ENCODE results near the gene CD6. TPM values are rescaled to one million over a fixed set of nuclear protein-coding genes. Genes with fewer than 3 reads are reported as not detected.

CD6 gene
- total and polyA plus RNA-seq, 2 experiments from 2014 or later = 4.2 TPM; not detected in 1

DNA sequence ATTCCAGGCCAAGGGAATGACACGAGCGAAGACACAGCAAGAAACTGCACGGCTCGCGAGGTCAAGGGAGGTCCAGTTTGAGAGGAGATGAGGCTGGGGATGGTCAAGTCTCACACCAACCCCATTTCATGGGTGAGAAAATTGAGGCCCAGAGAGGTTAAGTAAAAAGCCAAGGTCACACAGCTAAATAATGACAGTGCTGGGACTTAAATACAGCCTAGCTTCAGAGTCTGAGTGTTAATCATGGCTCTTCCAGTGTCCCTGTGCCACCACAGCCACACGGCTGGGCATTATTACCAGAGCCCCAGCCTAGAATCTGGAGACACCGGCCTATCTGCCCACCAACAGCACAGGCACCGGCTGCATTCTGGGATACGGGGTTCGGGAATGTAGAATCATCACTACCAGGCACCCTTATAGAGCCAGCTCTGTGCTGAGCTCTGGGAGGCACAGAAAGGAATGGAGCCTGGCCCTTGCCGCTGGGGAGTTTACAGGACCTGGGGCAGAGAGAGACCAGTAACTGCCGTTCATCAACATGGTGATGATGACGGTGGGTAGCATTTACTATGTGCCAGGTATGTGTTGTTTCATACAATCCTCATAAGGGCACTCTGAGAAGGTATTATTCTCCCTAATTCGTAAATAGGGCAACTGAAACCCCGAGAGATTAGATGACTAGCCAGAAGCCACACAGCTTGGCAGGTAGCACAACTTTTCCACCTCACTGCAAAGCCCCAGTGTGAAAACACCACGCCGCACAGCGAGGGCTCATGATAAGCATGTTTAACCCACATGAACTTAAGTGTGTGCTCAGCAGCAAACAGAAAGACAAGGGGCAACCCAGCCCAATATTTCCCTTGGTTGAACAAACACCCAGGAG is 51.8 kb downstream of the CD6 start:
- DNase-seq (ENCODE audit: low read depth in 1 of 2, low spot score in 1 of 2) = no peak
- TF ChIP-seq, protein P1, sequence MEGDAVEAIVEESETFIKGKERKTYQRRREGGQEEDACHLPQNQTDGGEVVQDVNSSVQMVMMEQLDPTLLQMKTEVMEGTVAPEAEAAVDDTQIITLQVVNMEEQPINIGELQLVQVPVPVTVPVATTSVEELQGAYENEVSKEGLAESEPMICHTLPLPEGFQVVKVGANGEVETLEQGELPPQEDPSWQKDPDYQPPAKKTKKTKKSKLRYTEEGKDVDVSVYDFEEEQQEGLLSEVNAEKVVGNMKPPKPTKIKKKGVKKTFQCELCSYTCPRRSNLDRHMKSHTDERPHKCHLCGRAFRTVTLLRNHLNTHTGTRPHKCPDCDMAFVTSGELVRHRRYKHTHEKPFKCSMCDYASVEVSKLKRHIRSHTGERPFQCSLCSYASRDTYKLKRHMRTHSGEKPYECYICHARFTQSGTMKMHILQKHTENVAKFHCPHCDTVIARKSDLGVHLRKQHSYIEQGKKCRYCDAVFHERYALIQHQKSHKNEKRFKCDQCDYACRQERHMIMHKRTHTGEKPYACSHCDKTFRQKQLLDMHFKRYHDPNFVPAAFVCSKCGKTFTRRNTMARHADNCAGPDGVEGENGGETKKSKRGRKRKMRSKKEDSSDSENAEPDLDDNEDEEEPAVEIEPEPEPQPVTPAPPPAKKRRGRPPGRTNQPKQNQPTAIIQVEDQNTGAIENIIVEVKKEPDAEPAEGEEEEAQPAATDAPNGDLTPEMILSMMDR (IDR thresholded peaks at IDR 0.05; ENCODE audit: low read depth, low read length) = no peak
- Histone ChIP-seq H3K36me3 (no peaks in the 10 kb centered on the region), H3K9me3 (ENCODE audit: low read depth) (no peaks in the 10 kb centered on the region), H3K27ac (no peak overlapping the region), H3K4me1 (ENCODE audit: low read depth) (peaks cover 12% of the 10 kb centered on the region), H3K4me3 (no peak overlapping the region), H3K27me3 (peaks cover 17% of the 10 kb centered on the region)

DNA sequence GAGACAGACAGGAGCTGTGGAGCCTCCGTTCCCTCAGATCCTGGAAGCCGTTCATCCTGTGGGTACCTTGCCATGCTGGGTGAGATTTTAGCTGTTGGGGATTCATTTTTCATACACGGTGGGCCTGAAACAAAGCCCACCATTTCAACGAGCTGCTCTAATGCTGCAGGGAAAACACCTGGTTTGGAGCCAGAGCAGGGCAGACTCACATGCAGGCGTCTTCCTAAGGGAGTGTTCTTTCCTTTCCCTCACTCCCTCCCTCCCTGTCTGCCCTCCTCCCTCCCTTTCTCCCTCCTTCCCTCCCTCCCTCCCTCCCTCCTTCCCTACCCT is 52.5 kb downstream of the CD6 start:
- H3K9me3 ChIP-seq (ENCODE audit: low read depth) = no peaks in the 10 kb centered on the region
- H3K27ac ChIP-seq = no peak overlapping the region
- DNase-seq (ENCODE audit: low read depth in 1 of 2, low spot score in 1 of 2) = no peak
- H3K4me3 ChIP-seq = no peak overlapping the region
- TF ChIP-seq, protein P1 (IDR thresholded peaks at IDR 0.05; ENCODE audit: low read depth, low read length) = no peak
- H3K27me3 ChIP-seq = peaks cover 17% of the 10 kb centered on the region
- no peaks in the 10 kb centered on the region for H3K36me3 ChIP-seq
- H3K4me1 ChIP-seq (ENCODE audit: low read depth) = peaks cover 12% of the 10 kb centered on the region

DNA sequence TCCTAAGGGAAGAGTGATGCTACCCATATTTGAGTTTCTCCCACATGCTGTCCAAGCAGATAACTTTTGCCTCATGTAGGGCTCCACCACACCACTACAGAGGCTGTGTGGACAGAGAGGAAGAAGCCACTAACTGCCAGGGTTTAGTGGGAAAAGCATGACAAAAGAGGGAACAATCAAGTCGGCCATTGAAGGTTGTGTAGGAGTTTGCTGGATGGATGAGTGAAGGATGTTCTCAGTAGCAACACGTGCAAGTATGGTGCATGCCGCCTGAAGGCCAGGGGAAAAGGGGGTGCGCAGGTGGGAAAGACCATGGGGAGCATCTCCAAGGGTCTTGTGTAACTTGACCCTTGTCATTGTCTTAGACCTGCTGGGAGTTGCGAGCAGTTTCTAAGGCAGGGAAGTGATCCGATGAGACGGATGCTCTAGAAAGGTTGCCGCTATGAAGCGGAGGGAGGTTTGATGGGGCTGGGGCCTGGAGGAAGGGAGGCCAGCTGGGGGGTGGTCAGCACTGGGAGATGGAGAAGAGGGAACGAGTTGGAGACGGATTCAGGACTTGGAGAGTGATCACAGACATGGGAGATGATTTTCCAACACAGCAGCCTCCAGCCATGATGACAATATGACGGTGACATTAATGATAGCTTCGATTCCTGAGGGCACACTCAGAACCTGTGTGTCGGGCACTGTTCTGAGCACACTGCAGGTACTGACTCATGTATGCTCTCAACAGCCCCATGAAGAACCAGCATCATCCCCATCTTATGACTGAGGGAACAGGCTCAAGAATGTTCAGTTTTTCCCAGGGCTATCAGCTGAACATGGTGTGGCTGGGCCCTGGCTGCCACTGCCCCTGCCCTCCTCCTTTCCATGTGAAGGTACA is 53.7 kb downstream of the CD6 start:
- TF ChIP-seq, protein P1 (IDR thresholded peaks at IDR 0.05; ENCODE audit: low read depth, low read length) = no peak
- no peak for DNase-seq (ENCODE audit: low read depth in 1 of 2, low spot score in 1 of 2)
- Histone ChIP-seq H3K4me1 (ENCODE audit: low read depth) (peaks cover 12% of the 10 kb centered on the region), H3K4me3 (no peak overlapping the region), H3K27ac (no peak overlapping the region), H3K36me3 (no peaks in the 10 kb centered on the region), H3K9me3 (ENCODE audit: low read depth) (no peaks in the 10 kb centered on the region), H3K27me3 (peaks cover 17% of the 10 kb centered on the region)

DNA sequence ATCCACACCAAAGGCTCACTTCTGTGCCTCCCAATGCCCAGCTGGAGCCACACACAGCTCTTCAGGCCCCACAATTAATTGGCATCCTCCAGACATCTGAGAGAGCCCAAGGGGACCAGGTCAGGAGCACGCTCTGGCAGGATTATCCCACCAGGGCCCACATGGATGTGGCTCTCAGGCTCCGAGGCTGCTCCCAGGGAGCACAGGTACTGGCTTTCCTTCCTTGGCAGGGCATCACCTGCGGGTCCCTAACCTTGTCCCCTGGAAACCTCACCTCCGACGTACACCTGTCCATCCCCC is 54.3 kb downstream of the CD6 start:
- Histone ChIP-seq H3K9me3 (ENCODE audit: low read depth) (no peaks in the 10 kb centered on the region), H3K4me3 (no peak overlapping the region), H3K36me3 (no peaks in the 10 kb centered on the region), H3K4me1 (ENCODE audit: low read depth) (peaks cover 12% of the 10 kb centered on the region), H3K27ac (no peak overlapping the region), H3K27me3 (peaks cover 17% of the 10 kb centered on the region)
- DNase-seq (ENCODE audit: low read depth in 1 of 2, low spot score in 1 of 2) = no peak
- TF ChIP-seq, protein P1 (IDR thresholded peaks at IDR 0.05; ENCODE audit: low read depth, low read length) = no peak

DNA sequence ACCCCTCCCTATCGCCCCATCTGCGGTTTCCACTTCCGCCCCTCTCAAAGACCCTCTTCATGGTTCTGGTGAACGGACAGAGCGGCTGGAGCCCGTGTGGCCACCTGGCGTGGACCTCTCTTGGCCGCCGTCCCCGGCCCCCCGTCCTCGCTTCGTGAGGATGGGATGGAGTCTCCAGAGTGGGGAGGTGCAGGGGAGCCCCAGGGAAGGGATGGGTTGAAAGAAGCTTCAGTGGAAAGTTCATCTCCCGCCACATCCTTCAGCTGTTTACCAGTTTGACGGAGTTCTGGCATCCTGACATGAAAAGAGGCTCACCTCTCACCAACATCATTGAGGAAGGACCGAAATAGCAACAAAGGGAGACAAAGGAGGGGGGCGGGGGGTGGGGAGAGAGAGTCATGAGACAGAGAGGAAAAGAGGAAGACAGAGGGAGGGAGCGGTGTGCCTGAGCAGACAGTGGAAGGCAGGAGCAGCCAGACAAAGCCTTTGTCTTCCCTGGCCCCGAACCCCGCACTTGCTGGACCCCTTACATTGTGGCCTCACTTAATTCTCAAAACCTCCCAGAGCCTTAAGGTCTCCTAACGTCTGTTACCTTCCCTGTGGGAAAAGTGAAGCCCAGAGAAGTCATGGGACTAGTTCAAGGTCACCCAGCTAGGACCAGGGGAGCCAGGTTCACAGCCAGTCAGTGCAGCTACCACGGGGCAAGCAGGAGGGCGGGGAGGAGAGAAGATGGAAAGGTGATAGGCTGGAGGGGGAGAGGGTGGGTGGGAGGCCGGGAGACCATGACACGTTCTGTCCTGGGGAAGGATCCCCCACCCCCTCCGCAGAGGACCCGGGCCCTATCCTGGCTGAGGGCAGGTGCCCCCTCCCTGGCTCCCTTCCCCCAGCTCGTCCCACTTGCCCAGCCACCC is 54.9 kb downstream of the CD6 start:
- Histone ChIP-seq H3K27ac (no peak overlapping the region), H3K36me3 (no peaks in the 10 kb centered on the region), H3K9me3 (ENCODE audit: low read depth) (no peaks in the 10 kb centered on the region), H3K4me1 (ENCODE audit: low read depth) (peaks cover 12% of the 10 kb centered on the region), H3K4me3 (no peak overlapping the region), H3K27me3 (peaks cover 13% of the 10 kb centered on the region)
- no peak for DNase-seq (ENCODE audit: low read depth in 1 of 2, low spot score in 1 of 2)
- TF ChIP-seq, protein P1 (IDR thresholded peaks at IDR 0.05; ENCODE audit: low read depth, low read length) = no peak
